Epithelial cell of proximal tubule (primary cell): ENCODE results near the gene DNAJB11. TPM values are rescaled to one million over a fixed set of nuclear protein-coding genes. Genes with fewer than 3 reads are reported as not detected.

Experiments
- DNase-seq: peaks from one replicate; pipeline ENCODE4 v3.0.0-alpha.2; 2011; ENCODE audit warnings: low read depth
- H3K4me3 ChIP-seq: 2 replicates; pipeline ENCODE4 v1.5.1; 2011; ENCODE audit warnings: low read depth, mild to moderate bottlenecking, low read length
- total RNA-seq: library from RNA; depleted of rRNA; stranded (reverse); fragments of >200 nt; gene quantifications from 2 replicates; pipeline ENCODE4 v1.2.3, GENCODE V29; 2015
- TF ChIP-seq, protein P1 (sequence below): conservative IDR thresholded peaks from 2 replicates; pipeline ENCODE4 v1.5.1; 2012; ENCODE audit warnings: low read depth, mild to moderate bottlenecking, low read length

The DNAJB11 gene
- total RNA-seq, 1 donor from 2014 or later: 96.3 TPM

DNA sequence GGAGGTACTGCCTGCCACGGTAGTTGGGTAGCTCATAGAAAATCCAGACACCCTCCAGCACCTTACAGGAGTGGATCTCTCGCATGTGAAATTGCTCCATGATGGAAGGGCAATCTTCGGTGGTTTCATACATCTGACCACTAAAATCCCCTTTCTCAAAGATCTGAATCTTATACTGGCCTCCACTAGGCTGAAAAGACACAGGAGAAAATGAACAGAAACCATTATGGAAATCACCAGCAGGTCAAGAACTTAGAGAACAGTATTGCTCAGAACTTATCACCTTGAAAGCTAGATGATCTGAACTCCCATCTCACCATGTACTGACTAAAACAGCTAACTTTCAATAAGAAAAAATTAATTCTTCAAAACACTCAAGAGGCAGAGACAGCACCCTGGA, 31.7 kb upstream of the DNAJB11 start:
- H3K4me3 ChIP-seq: no peak overlapping the region
- TF ChIP-seq, protein P1, sequence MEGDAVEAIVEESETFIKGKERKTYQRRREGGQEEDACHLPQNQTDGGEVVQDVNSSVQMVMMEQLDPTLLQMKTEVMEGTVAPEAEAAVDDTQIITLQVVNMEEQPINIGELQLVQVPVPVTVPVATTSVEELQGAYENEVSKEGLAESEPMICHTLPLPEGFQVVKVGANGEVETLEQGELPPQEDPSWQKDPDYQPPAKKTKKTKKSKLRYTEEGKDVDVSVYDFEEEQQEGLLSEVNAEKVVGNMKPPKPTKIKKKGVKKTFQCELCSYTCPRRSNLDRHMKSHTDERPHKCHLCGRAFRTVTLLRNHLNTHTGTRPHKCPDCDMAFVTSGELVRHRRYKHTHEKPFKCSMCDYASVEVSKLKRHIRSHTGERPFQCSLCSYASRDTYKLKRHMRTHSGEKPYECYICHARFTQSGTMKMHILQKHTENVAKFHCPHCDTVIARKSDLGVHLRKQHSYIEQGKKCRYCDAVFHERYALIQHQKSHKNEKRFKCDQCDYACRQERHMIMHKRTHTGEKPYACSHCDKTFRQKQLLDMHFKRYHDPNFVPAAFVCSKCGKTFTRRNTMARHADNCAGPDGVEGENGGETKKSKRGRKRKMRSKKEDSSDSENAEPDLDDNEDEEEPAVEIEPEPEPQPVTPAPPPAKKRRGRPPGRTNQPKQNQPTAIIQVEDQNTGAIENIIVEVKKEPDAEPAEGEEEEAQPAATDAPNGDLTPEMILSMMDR: no peak
- DNase-seq: no peak

DNA sequence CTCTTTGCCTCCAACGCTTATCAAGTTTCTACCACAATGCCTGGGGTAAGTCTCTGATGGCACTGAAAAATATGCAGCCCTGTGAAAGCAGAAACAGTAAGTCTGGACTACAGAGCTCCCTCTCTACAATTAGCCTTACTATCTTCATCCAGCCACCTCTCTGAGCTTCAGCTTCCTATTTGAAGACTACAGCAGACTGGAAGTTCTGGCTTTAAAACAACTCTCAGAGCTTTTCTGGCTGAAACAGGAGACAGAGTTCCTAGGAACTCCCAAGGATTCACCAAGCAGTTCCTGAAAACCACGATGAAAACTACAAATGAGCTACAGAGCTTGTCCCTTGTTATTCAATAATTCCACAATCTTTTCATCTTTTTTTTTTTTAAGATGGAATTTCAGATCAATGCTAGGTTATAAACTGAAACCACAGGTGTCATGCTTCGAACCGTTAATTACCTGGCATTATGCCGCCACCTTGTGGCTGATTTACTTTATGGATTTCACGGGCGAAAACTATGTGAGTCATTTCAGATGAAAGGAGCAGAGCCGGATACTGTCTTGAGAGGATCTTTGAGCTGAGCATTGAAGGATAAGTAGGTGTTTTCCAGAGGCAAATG, 30.2 kb upstream of the DNAJB11 start:
- TF ChIP-seq, protein P1: peak; percentile 69
- H3K4me3 ChIP-seq: no peak overlapping the region

DNA sequence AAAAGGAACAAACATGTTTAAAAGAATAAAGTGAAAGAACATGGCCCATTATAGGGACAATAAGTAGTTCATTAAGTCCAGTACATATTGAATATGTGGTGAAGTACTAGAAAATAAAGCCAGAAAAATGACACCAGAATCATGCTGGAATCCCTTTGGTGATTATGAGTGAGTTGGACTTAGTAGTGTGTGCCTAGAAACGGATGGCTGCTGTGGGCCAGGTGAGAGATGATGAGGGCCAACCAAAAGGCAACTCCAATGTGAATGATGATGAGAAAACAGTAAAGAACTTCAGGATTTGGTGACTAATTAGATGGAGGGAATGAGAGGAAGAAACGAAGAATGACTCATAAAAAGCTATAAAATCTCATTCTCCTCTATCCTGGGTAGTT, 29.7 kb upstream of the DNAJB11 start:
- TF ChIP-seq, protein P1: no peak
- DNase-seq: no peak
- no peak overlapping the region for H3K4me3 ChIP-seq

More for the DNA sequence above, 30.2 kb upstream of the DNAJB11 start:
- DNase-seq: peak; percentile 53

DNA sequence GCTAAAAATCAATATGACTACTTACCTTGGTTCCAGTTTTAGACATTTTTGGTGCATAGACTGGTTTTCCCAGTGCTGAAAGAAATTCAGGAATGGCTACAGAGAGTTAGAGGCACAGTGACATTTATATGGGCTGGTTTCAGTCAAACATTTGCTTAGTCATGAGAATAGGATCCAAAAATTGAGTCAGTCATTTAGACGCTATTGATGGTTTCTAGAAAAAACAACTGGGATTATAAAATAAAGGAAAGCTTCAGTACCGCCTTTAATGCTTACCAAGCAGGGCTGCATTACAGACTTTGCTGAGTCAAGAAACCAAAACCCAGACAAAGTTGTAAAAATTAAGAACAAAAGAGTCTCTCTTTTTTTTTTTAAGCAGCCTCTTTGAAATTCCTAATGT, 26.2 kb upstream of the DNAJB11 start, which contains the start of gene CRYGS:
Gene CRYGS, minus strand, starts transcription at position 100 of the 400 bp plus-strand sequence. Its CDS starts 54 bp downstream, at position 46.
- no peak within 1 kb of the TSS for H3K4me3 ChIP-seq
- TF ChIP-seq, protein P1: no peak
- DNase-seq: no peak

DNA sequence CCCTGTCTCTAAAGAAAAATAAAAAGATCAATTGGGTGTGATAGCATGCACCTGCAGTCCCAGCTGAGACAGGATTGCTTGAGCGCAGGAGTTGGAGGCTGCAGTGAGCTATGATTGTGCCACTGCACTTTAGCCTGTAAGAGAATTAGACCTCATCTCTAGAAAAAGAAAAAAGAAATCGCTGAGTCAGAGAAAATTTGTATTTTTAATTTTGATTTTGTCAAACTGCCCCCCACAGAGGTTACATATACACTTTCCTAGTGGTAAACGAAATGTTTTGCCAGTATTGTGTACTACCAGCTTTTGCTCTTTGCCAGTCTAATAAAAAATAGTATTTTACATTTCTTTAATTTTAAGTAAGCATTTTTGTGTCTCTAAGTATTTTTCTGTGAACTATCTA, 21.0 kb upstream of the DNAJB11 start:
- TF ChIP-seq, protein P1: no peak
- DNase-seq: no peak
- no peak overlapping the region for H3K4me3 ChIP-seq

DNA sequence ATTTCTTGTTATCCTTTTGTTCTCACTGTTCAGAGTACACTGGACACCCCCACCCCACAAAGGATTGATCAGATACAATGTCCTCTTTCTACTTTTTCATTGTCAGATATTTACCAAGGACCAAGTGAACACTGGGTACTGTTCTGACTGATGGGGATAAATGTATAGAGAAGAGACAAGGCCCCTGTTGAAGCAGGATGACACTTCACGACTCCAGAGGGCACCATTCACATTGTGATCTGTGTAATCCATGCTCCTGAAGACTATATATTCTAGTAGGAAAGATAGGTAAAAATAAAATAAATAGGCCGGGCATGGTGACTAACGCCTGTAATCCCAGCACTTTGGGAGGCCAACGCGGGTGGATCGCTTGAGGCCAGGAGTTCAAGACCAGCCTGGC, 19.1 kb upstream of the DNAJB11 start:
- DNase-seq: no peak
- no peak overlapping the region for H3K4me3 ChIP-seq
- TF ChIP-seq, protein P1: peak; percentile 12

DNA sequence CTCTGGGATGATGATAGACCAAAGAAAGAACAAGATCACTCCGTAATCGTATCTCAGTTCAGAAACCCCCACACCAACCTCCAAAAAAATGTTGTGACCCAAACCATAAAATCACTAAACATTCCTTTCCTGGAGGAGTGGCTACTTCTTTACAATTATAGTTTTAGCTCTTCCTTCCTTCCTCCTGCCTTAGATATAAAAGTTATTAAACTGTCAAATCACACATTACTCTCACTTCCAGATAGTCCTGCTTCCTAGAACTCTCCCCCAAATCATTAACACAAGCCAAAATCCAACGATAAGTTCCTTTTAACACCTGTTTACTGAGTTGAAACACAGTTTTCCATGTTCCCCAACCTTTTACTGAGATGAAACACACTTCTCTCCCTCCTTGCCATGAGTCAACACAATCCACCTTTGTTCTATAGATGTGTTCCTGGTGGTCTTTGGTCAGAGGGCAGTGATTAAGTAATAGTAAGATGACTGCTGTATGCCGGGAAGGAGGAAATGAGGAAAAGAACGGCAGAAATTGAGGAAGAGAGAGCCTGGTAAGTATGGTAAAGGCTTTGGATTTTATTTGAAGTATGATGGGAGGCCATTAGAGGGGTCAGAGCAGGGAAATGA, 18.0 kb upstream of the DNAJB11 start:
- no peak overlapping the region for H3K4me3 ChIP-seq
- TF ChIP-seq, protein P1: no peak
- no peak for DNase-seq
